HG03439 (cell line): Measurements from ENCODE around the gene DLGAP1.
"Not testable (repeated sequence)": the region's sequence is repeated elsewhere in the genome, so short reads cannot be mapped to it uniquely, and the experiment has no call there.

Experiments used
- ATAC-seq: cut with Tn5 transposase; IDR thresholded peaks from one replicate; pipeline ENCODE4 v1.9.1; 2021; ENCODE audit warnings: mild to moderate bottlenecking, moderate library complexity; ENCODE audit not compliant: unreplicated experiment

Gene DLGAP1

DNA sequence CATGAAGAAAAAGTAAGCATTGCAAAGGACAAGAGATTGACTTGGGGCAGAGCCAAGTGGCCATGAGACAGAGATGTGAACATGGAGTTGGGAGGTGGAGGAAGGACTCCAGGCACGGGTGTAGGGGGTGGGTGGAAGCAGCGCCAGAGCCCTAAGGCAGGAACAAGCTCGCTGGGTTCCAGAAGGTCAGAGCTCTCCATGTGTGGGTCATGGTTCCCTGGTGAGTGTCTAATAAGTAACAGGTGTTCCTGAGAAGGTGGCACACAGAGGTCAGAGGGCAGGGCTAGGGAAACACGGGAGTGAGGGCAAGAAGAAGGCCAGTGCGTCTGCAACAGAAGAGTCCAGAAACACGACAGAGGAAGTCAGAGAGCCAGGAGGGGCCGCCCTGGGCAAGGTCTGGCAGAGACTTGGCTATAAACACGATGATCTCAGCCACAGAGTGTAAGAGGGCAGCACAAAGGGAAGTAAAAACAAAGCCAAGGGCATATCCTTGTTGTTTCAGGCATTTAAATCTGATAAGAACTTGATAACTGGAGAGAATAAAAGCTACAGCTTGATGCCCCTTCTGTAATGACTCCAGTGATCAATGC, 744.3 kb downstream of the DLGAP1 start:
- ATAC-seq = no peak

DNA sequence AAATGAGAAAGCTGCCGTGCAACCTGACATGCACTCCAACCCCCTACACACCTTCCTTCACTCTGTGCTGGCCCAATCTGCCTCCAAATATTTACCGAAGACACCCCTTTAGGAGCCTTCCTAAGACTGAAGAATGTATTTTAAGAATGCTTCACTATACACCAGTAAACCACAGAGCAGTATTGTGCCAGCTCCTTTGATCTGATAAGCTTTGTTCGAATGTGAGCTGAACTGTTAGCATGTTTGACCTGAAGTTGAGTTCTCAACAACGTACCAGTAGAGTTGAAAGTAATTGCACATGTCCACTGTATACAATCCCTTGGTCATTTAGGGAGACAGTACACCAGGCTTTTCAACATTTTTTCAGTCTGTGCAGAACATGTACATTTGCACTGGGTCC, 745.9 kb downstream of the DLGAP1 start:
- no peak for ATAC-seq

DNA sequence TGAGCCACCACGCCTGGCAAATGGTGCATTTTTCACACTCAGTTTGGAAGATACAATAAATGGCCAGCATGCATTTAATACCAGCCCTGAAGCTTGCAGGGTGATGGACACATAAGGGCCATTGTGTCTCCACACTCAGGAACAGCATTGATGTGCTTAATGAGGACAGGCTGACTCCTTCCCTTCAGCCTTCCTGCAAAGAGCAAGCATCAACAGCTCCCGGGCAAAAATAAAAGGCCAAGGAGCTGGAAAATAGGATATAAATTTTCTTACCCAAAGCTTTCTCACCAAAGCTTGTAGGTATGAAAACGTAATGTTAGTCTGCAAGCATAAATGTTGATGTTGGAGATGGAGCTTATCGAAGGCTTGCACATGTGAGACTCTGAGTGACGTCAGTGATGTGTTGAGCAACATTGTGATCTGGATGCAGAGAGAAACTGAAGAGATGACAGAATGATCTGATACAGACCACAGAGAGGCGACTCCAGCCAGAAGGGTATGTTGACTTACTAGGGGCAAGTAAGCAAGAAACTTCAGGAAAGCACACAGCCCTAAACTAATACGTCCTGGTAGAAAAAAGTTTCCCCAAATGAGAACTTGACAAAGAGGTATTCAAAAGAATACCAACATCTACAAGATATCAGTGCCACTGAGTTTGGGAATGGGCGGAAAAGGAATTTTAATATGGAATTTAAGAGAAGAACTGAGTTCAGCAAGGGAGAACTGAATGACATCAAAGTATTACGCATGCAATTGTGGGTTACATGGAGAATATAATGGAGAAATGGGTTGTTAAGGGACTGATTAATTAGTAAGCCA, 748.6 kb downstream of the DLGAP1 start:
- no peak for ATAC-seq

DNA sequence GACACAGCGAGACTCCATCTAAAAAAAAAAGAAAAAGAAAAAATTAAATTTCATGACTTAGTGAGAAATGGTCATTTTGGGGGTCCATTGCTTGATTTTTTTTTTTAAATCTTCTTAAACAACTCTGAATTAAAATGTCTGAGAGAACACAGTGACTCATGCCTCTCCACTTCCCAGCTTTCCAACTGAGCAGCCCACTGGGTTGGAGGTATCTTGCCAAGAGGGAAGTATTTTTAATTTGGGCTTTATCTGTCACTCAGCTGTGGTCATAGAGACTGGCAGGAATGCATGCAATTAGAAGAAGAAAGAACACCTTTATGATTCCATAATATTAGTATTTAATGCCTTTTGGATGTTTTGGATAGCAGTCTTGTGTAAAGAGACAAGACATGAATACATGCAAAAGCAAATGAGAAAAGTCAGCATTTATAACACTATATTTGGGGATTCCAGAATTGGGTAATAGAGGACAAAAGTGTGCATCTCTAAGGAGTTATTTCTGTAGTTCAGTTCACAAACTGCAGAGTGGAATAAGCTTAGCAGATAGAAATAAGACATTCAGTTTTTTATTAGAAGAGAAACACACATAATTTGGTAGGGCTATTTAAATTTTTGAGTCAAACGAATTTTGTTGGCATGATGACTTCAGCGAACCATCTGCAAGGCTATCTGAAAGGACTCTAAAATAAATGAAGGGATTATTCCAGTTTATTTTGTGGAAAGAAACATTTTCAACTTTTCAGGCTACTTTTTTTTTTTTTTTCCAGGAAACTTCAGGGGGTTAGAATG, 750.4 kb downstream of the DLGAP1 start:
- no peak for ATAC-seq

DNA sequence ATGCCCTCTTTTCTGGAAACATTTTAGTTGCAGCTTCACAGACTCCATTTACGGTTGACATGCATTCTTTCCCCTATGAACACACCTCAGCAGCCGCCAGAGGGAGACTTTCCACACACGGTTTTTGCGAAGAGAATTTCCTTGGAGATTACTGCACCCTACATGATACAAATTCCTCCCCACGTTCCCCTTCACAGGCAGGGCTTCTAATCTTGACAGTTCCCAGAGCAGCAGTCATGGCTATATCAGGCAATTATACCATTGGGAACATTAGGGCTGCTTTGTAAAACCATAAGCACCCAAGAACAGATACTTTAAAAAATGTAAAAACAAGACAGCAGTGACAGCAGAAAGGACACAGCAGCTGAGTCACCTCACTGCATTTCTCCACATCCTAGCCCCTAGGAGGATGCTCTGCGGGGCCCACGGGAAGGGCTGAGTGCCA, 751.4 kb downstream of the DLGAP1 start:
- no peak for ATAC-seq

DNA sequence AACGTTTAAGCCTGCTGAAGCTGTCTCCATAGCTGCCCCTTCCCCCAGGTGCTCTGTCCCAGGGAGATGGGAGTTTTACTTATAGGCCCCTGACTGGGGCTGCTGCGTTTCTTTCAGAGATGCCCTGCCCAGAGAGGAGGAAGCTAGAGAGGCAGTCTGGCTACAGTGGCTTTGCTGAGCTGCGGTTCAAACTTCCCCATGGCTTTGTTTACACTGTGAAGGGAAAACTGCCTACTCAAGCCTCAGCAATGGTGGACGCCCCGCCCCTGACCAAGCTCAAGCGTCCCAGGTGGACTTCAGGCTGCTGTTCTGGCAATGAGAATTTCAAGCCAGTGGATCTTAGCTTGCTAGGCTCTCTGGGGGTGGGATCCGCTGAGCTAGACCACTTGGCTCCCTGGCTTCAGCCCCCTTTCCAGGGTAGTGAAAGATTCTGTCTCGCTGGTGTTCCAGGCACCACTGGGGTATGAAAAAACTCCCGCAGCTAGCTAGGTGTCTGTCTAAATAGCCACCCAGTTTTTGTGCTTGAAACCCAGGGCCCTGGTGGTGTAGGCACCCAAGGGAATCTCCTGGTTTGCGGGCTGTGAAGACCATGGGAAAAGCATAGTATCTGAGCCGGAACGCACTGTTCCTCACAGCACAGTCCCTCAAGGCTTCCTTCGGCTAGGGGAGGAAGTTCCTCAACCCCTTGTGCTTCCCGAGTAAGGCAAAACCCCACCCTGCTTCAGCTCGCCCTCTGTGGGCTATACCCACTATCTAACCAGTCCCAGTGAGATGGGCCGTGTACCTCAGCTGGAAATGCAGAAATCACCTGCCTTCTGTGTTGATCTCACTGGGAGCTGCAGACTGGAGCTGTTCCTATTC, 755.2 kb downstream of the DLGAP1 start:
- not testable (repeated sequence) for ATAC-seq

DNA sequence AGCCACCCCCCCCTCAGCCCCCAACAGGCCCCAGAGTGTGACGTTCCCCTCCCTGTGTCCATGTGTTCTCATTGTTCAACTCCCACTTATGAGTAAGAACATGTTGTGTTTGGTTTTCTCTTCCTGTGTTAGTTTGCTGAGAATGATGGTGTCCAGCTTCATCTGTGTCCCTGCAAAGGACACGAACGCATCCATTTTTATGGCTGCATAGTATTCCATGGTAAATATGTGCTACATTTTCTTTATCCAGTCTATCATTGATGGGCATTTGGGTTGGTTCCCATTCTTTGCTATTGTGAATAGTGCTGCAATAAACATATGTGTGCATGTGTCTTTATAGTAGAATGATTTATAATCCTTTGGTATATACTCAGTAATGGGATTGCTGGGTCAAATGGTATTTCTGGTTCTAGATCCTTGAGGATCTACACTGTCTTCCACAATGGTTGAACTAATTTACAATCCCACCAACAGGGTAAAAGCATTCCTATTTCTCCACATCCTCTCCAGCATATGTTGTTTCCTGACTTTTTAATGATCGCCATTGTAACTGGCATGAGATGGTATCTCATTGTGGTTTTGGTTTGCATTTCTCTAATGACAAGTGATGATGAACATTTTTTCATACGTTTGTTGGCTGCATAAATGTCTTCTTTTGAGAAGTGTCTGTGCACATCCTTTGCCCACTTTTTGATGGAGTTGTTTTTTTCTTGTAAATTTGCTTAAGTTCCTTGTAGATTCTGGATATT, 760.9 kb downstream of the DLGAP1 start:
- not testable (repeated sequence) for ATAC-seq

DNA sequence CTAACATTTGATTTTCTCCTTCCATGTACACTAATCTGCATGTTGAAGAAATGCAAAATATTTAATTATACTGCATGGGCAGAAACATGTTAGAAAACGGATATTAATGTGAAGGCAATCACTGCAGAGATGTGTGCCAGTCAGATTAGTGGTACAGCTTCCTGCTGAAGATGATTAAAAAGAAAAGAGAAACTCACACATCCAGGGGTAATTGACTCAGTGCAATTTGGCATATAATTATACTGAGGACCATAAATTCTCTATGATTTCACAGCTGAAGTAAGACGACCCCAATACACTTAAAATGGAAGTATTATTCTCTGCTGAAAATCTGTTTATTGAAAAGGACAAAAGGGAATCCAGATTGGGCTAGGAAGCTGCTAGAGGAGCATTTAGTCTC, 761.7 kb downstream of the DLGAP1 start:
- no peak for ATAC-seq

DNA sequence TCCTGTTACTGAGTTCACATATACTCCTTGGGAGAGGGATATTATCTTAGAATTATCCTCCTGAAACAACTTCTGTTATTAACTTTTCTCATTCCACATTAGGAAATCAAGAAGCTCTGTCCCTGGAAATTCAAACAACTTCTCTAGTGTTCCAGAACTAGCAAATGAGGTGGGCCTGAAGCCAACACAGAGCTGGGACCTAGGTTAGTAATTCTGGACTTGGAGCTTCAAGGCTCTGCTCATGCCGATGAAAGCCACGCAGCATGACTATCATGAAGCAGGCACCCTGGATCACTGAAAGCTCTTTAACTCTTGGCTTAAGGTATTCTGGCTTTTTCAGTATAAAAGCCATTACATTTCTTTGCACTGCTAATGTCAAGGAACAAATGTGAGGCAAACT, 762.4 kb downstream of the DLGAP1 start:
- no peak for ATAC-seq

DNA sequence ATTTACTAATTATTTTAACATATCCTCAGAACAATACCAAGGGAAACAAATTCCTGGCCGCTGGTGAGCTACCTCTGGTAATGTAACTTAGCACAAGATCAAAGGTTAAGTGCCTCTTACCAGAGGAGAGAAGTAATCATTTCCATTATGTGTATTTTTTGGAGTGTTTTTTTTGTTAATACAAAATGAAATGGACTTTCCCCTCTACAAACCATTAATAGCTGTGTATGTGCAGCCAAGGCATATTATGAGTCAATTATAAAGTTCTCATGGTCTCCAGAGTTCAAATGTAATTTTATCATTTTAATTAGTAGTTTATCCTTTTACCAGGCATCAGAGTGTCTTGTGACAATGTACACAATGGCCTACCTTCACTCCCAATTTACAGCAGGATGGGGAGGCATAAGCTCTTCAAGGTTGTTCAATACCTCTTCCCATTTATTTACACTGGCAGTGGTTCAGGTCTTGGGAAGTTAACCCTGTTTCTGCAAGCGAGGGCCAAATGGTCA, 762.9 kb downstream of the DLGAP1 start:
- no peak for ATAC-seq

DNA sequence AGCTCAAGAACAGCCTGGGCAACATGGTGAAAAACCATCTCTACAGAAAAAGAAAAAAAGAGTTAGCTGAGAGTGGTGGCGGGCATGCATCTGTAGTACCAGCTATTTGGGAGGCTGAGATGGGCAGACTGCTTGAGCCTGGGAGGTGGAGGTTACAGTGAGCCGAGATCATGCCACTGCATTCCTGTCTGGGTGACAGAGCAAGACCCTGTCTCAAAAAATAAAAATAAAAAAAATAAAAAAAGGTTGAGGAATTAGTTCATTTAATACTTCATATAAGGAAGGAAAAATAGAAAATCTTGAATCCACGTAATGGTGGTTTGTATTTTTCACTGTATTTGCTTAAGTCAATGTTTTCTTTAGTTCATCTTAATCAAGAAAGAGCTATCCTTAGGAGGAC, 763.4 kb downstream of the DLGAP1 start:
- ATAC-seq = no peak

DNA sequence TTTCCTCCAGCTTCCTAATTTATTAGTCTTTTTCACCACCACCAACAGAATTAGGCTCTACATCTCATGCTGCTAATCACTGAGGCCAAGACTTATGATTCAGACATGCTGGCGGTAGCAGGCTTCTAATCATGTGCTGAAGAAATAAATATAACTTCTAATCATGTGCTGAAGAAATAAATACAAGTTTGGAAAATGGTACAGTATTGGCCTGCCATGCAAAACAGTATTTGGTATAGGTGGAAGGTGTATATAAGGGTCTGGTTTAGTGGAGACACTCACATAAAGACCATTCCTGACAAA, 764.4 kb downstream of the DLGAP1 start:
- ATAC-seq = no peak

DNA sequence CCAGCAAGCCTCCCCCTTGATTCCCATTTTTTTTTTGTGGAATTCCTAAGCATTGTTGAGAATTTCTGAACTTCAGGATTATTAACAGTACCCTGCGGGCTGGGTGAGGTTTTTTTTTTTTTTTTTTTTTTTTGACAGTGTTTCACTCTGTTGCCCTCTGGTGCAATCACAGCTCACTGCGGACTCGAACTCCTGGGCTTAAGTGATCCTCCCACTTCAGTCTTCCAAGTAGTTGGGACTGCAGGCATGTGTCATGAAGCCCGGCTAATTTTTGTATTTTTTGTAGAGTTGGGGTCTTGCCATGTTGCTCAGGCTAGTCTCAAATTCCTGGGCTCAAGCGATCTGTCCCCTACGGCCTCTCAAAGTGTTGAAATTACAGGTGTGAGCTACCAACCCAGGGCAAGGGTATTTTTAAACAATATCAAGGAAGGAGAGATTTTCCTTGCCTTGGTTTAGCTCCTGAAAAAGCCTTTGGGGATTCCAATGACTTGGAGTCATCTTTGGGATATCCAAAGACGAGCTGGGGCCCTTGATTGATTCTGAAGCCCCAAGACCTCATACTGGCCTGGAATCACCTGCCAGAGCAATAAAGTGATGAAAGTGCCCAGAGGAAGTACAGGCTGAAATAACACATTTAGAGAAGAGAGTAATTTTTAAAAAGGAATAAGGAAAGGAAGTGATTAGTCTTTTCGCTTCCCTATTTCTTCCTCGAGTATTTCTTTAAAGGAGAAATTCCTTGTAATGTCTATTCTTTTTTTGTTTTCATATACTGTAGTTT, 764.9 kb downstream of the DLGAP1 start:
- no peak for ATAC-seq

DNA sequence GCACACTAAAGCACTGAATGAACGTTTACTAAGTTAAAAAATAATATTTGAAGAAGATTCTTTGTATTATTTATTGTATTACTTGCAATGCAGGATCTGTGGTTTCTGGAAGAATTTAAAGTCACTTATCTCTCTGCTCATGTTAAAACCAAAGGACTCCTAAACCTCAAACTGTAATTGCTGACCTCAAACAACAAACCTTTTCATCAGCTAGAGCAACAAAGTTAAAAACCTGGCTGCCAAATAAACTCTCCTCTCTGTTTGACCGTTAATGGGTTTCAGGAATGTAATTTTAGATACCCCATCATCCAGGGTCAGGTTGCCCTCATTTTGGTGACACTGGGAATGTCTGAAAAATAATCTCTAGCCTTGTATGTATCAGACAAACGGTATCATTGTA, 766.0 kb downstream of the DLGAP1 start:
- no peak for ATAC-seq

DNA sequence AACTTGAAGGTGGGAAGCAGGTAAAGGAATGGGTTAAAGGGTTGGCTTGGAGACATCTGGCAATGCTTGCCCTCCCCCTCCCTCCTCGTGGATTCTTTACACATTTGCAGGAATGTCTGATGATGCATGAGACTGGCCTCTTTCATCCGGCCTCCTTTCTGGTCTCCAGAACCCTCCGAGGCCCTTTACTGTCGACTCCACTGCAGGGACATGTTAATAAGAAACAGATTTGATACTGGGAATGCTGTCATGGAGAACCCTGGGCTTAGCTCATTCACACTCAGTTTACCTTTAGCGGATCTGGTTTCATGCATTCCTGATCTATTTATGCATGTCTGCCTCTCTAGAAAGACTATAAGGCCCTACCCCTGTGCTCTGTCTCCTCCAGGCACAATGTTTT, 766.4 kb downstream of the DLGAP1 start:
- ATAC-seq = no peak

DNA sequence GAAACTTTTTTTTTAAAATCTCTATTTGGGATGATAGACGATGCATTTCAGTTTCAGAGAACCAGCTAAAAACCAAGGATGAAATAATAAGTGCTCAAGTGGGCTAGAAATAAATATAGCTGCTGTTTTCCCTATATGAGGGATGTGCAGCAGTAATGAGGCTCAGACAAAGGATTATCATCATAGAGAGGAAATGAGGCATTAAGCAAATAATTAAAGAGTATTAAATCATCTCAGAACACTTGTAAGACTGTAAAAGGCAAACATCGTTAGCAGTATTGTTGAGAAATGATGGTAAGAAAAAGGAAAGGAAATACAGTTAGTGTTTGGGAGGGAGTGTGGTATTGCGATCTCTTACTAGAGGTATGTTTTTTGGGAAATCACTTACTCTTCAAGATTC, 771.6 kb downstream of the DLGAP1 start:
- no peak for ATAC-seq

DNA sequence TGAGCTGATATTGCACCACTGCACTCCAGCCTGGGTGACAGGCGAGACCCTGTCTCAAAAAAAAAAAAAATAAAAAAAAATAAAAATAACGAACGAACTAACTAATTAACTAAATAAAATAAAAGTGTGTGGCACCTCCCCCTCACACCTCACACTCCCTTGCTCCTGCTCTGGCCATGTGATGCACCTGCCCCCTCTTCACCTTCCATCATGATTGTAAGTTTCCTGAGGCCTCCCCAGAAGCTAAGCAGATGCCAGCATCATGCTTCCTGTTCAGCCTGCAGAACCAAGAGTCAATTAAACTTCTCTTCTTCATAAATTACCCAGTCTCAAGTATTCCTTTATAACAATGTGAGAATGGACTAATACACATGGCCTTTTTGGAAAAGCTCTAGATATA, 773.0 kb downstream of the DLGAP1 start:
- no peak for ATAC-seq

DNA sequence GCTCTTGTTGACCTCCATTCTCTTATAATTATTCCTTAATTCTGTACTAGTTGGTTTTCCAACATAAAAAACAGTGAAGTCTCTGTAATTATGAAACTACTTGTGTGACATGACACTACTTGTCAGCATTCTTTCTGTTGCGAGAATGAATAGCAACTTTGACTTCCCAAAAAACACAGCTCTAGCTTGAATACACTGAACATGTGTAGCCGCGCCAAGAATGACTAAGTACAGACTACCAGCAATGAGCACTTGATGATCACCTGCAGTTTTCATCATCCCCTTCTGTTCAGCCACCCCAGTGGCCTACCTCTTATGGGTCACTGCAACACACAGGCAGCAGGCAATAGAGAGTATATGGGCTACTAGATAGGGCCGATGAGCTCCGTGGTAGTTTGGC, 775.9 kb downstream of the DLGAP1 start:
- ATAC-seq = no peak

DNA sequence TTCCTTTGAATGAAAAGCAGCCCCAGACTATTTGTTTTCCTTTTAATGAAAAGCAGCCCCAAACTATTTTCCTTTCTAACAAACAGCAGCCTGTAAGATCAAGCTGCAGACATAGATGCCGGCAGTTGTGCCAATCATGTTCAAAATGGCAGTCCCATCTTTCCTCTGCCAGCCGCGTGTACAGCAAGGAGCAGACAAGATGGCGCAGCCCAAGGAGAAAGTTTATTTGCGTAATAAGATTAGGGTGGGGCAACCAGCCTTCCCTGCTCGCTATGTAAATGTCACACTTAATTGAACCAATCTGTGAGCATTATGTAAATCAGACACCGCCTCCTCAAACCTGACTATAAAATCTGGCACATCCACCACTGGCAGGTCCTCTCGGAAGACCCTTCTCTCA, 779.1 kb downstream of the DLGAP1 start:
- no peak for ATAC-seq
